WTC11 (cell line): ENCODE results near the gene PCDHB8.
"Not testable (repeated sequence)": the region's sequence is repeated elsewhere in the genome, so short reads cannot be mapped to it uniquely, and the experiment has no call there.

Experiments
- FOXK1 ChIP-seq: sonication (generic); formaldehyde crosslinking; IDR thresholded peaks from 2 replicates; pipeline ENCODE4 v1.8.0; 2022; ENCODE audit warnings: mild to moderate bottlenecking, moderate library complexity, missing genetic modification reagents
- NR3C1 ChIP-seq: sonication (generic); formaldehyde crosslinking; conservative IDR thresholded peaks from 2 replicates; pipeline ENCODE4 v1.8.1; 2023; ENCODE audit warnings: low read depth, mild to moderate bottlenecking, missing genetic modification reagents
- SMAD4 ChIP-seq: sonication (generic); formaldehyde crosslinking; IDR thresholded peaks from 2 replicates; pipeline ENCODE4 v1.8.0; 2022; ENCODE audit warnings: mild to moderate bottlenecking, missing genetic modification reagents
- SP1 ChIP-seq: sonication (generic); formaldehyde crosslinking; conservative IDR thresholded peaks from 2 replicates; pipeline ENCODE4 v1.8.1; 2022; ENCODE audit warnings: missing genetic modification reagents
- TP53 ChIP-seq: sonication (generic); formaldehyde crosslinking; IDR thresholded peaks from 2 replicates; pipeline ENCODE4 v1.8.1; 2023; ENCODE audit warnings: mild to moderate bottlenecking, missing genetic modification reagents
- TF ChIP-seq, protein P1 (sequence below): fragments of 200-600 bp; IDR thresholded peaks from 2 replicates; pipeline ENCODE4 v1.8.0; 2022; ENCODE audit warnings: antibody characterized with exemption
- TF ChIP-seq, protein P2 (sequence below): sonication (generic); formaldehyde crosslinking; IDR thresholded peaks from 2 replicates; pipeline ENCODE4 v1.8.0; 2022; ENCODE audit warnings: mild to moderate bottlenecking, missing genetic modification reagents
- TF ChIP-seq, protein P3 (sequence below): sonication (generic); formaldehyde crosslinking; IDR thresholded peaks from 2 replicates; pipeline ENCODE4 v1.8.1; 2022; ENCODE audit warnings: low read depth, mild to moderate bottlenecking, moderate library complexity, missing genetic modification reagents, borderline replicate concordance
- TF ChIP-seq, protein P4 (sequence below): sonication (generic); formaldehyde crosslinking; IDR thresholded peaks from 2 replicates; pipeline ENCODE4 v1.8.0; 2022; ENCODE audit warnings: missing genetic modification reagents

DNA sequence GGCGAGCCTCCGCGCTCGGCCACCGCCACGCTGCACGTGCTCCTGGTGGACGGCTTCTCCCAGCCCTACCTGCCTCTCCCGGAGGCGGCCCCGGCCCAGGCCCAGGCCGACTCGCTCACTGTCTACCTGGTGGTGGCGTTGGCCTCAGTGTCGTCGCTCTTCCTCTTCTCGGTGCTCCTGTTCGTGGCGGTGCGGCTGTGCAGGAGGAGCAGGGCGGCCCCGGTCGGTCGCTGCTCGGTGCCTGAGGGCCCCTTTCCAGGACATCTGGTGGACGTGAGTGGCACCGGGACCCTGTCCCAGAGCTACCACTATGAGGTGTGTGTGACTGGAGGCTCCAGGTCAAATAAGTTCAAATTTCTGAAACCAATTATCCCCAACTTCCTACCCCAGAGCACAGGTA is 33.3 kb downstream of the PCDHB8 start:
- TF ChIP-seq, protein P1, sequence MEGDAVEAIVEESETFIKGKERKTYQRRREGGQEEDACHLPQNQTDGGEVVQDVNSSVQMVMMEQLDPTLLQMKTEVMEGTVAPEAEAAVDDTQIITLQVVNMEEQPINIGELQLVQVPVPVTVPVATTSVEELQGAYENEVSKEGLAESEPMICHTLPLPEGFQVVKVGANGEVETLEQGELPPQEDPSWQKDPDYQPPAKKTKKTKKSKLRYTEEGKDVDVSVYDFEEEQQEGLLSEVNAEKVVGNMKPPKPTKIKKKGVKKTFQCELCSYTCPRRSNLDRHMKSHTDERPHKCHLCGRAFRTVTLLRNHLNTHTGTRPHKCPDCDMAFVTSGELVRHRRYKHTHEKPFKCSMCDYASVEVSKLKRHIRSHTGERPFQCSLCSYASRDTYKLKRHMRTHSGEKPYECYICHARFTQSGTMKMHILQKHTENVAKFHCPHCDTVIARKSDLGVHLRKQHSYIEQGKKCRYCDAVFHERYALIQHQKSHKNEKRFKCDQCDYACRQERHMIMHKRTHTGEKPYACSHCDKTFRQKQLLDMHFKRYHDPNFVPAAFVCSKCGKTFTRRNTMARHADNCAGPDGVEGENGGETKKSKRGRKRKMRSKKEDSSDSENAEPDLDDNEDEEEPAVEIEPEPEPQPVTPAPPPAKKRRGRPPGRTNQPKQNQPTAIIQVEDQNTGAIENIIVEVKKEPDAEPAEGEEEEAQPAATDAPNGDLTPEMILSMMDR = not testable (repeated sequence)
- not testable (repeated sequence) for TF ChIP-seq SP1 (CRISPR knock-in tag); FOXK1 (CRISPR knock-in tag); SMAD4; NR3C1 (CRISPR knock-in tag); TP53
- TF ChIP-seq, protein P2, sequence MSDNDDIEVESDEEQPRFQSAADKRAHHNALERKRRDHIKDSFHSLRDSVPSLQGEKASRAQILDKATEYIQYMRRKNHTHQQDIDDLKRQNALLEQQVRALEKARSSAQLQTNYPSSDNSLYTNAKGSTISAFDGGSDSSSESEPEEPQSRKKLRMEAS (CRISPR knock-in tag) = not testable (repeated sequence)
- TF ChIP-seq, protein P3, sequence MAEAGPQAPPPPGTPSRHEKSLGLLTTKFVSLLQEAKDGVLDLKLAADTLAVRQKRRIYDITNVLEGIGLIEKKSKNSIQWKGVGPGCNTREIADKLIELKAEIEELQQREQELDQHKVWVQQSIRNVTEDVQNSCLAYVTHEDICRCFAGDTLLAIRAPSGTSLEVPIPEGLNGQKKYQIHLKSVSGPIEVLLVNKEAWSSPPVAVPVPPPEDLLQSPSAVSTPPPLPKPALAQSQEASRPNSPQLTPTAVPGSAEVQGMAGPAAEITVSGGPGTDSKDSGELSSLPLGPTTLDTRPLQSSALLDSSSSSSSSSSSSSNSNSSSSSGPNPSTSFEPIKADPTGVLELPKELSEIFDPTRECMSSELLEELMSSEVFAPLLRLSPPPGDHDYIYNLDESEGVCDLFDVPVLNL (CRISPR knock-in tag) = not testable (repeated sequence)
- TF ChIP-seq, protein P4, sequence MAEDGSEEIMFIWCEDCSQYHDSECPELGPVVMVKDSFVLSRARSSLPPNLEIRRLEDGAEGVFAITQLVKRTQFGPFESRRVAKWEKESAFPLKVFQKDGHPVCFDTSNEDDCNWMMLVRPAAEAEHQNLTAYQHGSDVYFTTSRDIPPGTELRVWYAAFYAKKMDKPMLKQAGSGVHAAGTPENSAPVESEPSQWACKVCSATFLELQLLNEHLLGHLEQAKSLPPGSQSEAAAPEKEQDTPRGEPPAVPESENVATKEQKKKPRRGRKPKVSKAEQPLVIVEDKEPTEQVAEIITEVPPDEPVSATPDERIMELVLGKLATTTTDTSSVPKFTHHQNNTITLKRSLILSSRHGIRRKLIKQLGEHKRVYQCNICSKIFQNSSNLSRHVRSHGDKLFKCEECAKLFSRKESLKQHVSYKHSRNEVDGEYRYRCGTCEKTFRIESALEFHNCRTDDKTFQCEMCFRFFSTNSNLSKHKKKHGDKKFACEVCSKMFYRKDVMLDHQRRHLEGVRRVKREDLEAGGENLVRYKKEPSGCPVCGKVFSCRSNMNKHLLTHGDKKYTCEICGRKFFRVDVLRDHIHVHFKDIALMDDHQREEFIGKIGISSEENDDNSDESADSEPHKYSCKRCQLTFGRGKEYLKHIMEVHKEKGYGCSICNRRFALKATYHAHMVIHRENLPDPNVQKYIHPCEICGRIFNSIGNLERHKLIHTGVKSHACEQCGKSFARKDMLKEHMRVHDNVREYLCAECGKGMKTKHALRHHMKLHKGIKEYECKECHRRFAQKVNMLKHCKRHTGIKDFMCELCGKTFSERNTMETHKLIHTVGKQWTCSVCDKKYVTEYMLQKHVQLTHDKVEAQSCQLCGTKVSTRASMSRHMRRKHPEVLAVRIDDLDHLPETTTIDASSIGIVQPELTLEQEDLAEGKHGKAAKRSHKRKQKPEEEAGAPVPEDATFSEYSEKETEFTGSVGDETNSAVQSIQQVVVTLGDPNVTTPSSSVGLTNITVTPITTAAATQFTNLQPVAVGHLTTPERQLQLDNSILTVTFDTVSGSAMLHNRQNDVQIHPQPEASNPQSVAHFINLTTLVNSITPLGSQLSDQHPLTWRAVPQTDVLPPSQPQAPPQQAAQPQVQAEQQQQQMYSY (CRISPR knock-in tag) = not testable (repeated sequence)
